ENCODE measurements around the gene KCNIP4. TPM values are rescaled to one million over a fixed set of nuclear protein-coding genes. Genes with fewer than 3 reads are reported as not detected.

The KCNIP4 gene
- total and polyA plus RNA-seq, 10 of the 15 experiments (the other 5 are each of a cell fraction or from before 2014, with no cell fraction given) = 0.03 to 0.23 (median 0.13) TPM; not detected in 7

DNA sequence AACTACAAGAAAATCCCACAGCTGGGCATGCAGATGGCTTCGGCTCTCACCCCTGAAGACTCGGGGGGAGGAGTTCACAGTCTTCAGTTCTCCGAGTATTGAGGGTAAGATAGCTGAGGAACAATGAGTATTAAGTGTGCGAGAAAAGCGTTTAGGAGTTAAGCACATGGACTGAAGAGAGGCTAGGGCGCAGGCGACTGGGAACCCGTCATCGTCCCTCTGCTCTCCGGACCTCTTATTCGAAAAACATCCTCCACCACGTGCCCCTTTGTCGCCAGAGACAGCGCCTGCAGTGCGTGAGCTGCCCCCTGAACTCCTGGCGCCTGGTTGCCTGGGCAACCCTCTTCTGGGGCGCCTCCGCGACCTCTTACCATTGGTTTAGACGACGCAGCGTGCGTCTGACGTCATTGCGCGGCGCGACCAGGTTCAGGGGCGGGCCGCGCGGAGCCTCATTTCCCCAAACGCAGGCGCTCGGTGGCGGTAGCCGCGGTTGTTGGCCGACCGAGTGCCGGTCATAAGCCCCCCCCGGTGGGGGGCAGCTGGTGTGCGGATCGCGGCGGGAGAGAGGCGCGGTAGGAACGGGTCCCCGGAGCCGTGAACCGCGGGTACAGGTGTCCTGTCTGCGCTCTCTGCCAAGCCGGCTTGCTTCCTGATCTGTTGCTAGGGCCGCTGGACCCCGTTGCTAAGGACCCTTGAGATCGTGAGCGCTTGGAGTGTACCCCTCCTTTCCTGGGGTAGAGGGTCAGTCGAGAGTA is 1248.4 kb downstream of the KCNIP4 start, which contains the start of gene PACRGL:
Gene PACRGL, plus strand, starts transcription at position 452 of the 755 bp plus-strand sequence. CDS start 4,024 bp downstream, outside the sequence.
- no peaks in the 10 kb centered on the region for H4K20me1 ChIP-seq (ENCODE audit: control insufficient read depth, insufficient read depth)
- no peaks in the 10 kb centered on the region for H3K36me3 ChIP-seq (ENCODE audit: control insufficient read depth in 2 of 2, insufficient read depth in 2 of 2, low read length in 1 of 2)
- peak within 1 kb of the TSS; percentile 75 for H3K9ac ChIP-seq (ENCODE audit: control insufficient read depth, insufficient read depth, low read length)
- H2AFZ ChIP-seq (ENCODE audit: control insufficient read depth, low read depth, low read length) = peak within 1 kb of the TSS; percentile 93
- no peaks in the 10 kb centered on the region for H3K27me3 ChIP-seq (replicated peaks in 1 of 2; ENCODE audit: control insufficient read depth in 2 of 2, insufficient read depth in 2 of 2, low read length in 1 of 2)
- FAIRE-seq = peak; percentile 62
- DNase-seq (ENCODE audit: low read depth, low spot score) = peak; percentile 50
- ChIA-PET SMC1A (ENCODE audit: uncharacterized antibody, unreplicated experiment) (interaction anchor here (1.1 to 1.4 kb wide), 3 partner anchors 15 to 232 kb away, joined by 3 to 4 read pairs (median 4); no protein-coding TSS in a partner anchor), POLR2A (no interaction called here), RAD21 (ENCODE audit: unreplicated experiment) (no interaction called here), CTCF (interaction anchor here (1.0 to 6.3 kb wide), 4 partner anchors 8 to 1067 kb away, joined by 4 to 49 read pairs (median 6); no protein-coding TSS in a partner anchor)
- in situ Hi-C loops (cut with MboI) = no loop called here
- H3K4me3 ChIP-seq = peak within 1 kb of the TSS; percentile 77
- ATAC-seq = peak; percentile 100
- H3K27ac ChIP-seq (ENCODE audit: control insufficient read depth, insufficient read depth) = peak within 1 kb of the TSS; percentile 48
- intact Hi-C loops (cut with micrococcal nuclease; ENCODE audit: unreplicated experiment) = no loop called here
- no TSS peak for BruUV-seq (replicated peaks)
- H3K79me2 ChIP-seq (ENCODE audit: control insufficient read depth, insufficient read depth, low read length) = peaks cover 6% of the 10 kb centered on the region
- WGBS (ENCODE audit: insufficient coverage, insufficient replicate concordance, low lambda C conversion rate, missing lambda C conversion rate) = under 1% methylated on average over 60 of the region's 60 CpGs
- H3K4me2 ChIP-seq (ENCODE audit: control insufficient read depth, insufficient read depth) = peak within 1 kb of the TSS; percentile 80
- peaks cover 4% of the 10 kb centered on the region; the same call in 1 of the 2 replicates for H3K4me1 ChIP-seq (ENCODE audit: control insufficient read depth, insufficient read depth, low read length)
- H3K9me3 ChIP-seq (replicated peaks; ENCODE audit: control insufficient read depth, insufficient read depth, low read length) = no peaks in the 10 kb centered on the region
- peak; percentile 95 for TF ChIP-seq BMI1 (IDR thresholded peaks at IDR 0.05; ENCODE audit: borderline replicate concordance)
- TF ChIP-seq NBN (IDR thresholded peaks at IDR 0.05) = peak; percentile 74
- no peak for TF ChIP-seq SMC3 (IDR thresholded peaks at IDR 0.05; ENCODE audit: borderline replicate concordance, low read length)
- peak; percentile 74; the same call in 1 of the 2 replicates for TF ChIP-seq ZNF687 (IDR thresholded peaks at IDR 0.05)
- TF ChIP-seq USF2 (IDR thresholded peaks at IDR 0.05; ENCODE audit: borderline replicate concordance, low read depth, low read length) = peak; percentile 78
- TF ChIP-seq RUNX3 (IDR thresholded peaks at IDR 0.05; ENCODE audit: low read length) = 0 out of 2 replicates have a peak, but pooled peaks have one; percentile 5
- TF ChIP-seq KAT2A (conservative IDR thresholded peaks at IDR 0.05; ENCODE audit: control insufficient read depth, low read depth, low read length) = no peak
- TF ChIP-seq LARP7 (IDR thresholded peaks at IDR 0.05) = peak; percentile 72; the same call in 1 of the 2 replicates
- peak; percentile 65; the same call in 1 of the 2 replicates for TF ChIP-seq ZNF207 (IDR thresholded peaks at IDR 0.05; ENCODE audit: borderline replicate concordance)
- TF ChIP-seq ZNF274 (IDR thresholded peaks at IDR 0.05; ENCODE audit: insufficient read depth, insufficient read length) = no peak
- peak; percentile 97 for TF ChIP-seq ATF7 (IDR thresholded peaks at IDR 0.05; ENCODE audit: low read depth)
- TF ChIP-seq NKRF (conservative IDR thresholded peaks at IDR 0.05) = peak; percentile 98
- peak; percentile 82 for TF ChIP-seq POLR2A (IDR thresholded peaks at IDR 0.05; ENCODE audit: low read depth, low read length)
- TF ChIP-seq, protein P1, sequence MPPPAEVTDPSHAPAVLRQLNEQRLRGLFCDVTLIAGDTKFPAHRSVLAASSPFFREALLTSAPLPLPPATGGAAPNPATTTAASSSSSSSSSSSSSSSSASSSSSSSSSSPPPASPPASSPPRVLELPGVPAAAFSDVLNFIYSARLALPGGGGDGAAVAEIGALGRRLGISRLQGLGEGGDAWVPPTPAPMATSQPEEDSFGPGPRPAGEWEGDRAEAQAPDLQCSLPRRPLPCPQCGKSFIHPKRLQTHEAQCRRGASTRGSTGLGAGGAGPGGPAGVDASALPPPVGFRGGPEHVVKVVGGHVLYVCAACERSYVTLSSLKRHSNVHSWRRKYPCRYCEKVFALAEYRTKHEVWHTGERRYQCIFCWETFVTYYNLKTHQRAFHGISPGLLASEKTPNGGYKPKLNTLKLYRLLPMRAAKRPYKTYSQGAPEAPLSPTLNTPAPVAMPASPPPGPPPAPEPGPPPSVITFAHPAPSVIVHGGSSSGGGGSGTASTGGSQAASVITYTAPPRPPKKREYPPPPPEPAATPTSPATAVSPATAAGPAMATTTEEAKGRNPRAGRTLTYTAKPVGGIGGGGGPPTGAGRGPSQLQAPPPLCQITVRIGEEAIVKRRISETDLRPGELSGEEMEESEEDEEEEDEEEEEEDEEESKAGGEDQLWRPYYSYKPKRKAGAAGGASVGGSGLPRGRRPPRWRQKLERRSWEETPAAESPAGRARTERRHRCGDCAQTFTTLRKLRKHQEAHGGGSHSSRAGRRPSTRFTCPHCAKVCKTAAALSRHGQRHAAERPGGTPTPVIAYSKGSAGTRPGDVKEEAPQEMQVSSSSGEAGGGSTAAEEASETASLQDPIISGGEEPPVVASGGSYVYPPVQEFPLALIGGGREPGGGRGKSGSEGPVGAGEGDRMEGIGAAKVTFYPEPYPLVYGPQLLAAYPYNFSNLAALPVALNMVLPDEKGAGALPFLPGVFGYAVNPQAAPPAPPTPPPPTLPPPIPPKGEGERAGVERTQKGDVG (CRISPR knock-in tag; IDR thresholded peaks at IDR 0.05) = no peak

Data from GM12878 (cell line).